NCI-H2196 (cell line): ENCODE measurements around the gene SF3B5.
"Not testable (repeated sequence)": the region's sequence is repeated elsewhere in the genome, so short reads cannot be mapped to it uniquely, and the experiment has no call there.

ENCODE experiments used
- DNase-seq: peaks from one replicate; lab custom pipeline; 2025; ENCODE audit not compliant: unreplicated experiment; lab: John Stamatoyannopoulos, UW

The SF3B5 gene

DNA sequence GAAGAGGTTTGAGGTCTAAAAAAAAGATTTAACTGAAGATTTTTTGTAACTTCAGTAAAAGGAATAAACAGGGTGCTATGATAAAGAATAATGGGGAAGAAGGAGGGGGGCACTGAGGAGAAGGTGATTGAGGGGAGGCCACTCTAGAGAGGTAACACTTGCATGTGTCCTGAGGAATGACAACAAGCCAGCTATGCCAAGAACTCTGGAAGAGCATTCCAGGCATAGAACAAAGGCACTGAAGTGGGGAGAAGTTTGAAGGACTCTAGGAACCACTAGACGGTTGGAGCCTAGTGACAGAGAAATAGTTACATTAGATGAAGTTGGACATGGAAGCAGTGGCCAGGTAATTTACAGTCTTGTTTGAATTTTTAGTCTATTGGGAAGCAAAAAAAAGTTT, 10.8 kb upstream of the SF3B5 start:
- no peak for DNase-seq

- peak; percentile 59 for DNase-seq
Observed at GRCh38 chr6:144104898-144105487, 9.6 kb upstream of the SF3B5 start.

- DNase-seq, result no peak
Observed at GRCh38 chr6:144104488-144104887, 9.1 kb upstream of the SF3B5 start.

GRCh38 chr6:144103026-144103563, 7.7 kb upstream of the SF3B5 start:
- DNase-seq, result no peak

- no peak for DNase-seq
Observed at GRCh38 chr6:144098993-144099392, 3.6 kb upstream of the SF3B5 start.

DNA sequence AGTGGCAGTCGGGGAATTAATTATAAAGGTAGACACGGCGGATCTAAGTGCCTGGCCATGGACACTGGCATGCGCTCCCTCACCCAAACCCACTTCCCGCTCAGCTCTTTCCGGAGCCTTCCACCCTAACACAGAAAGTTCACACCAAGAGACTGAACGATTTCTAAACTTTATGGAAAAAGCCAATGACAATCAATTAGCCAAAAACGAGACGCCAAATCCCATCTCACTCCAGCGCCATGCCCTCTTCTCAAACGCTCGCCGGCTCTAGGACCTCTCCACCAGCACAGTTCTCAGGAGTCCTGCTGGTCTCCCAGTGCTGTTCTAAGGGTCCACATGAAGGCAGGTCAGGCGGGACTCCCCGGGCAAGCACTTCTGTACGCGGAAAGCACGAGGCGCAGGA, 641 bp downstream of the SF3B5 start:
- no peak for DNase-seq

GRCh38 chr6:144093658-144094057, 1.7 kb downstream of the SF3B5 start:
- DNase-seq, result no peak

- DNase-seq, result no peak
Observed at GRCh38 chr6:144093236-144093635, 2.1 kb downstream of the SF3B5 start.

- DNase-seq, result no peak
Observed at GRCh38 chr6:144090384-144090783, 5.0 kb downstream of the SF3B5 start.

GRCh38 chr6:144087789-144088426, 7.5 kb downstream of the SF3B5 start:
- DNase-seq, result no peak

DNA sequence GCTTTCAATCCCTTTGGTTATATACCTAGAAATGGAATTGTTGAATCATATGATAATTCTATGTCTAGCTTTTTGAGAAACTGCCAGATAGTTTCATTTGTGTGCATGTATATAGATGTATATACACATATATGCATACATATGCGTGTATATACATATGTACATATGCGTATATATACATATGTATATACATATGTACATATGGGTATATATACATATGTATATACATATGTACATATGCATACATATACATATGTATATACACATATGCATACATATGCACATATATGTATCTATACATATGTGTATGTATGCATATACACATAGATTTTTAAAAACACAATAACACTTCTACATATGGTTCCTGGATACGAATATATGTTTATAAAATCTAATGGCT, 8.4 kb downstream of the SF3B5 start:
- no peak for DNase-seq

- DNase-seq, result no peak
Observed at GRCh38 chr6:144083172-144083571, 12.2 kb downstream of the SF3B5 start.

GRCh38 chr6:144082412-144082811, 13.0 kb downstream of the SF3B5 start:
- DNase-seq, result not testable (repeated sequence)

GRCh38 chr6:144077871-144078270, 17.5 kb downstream of the SF3B5 start:
- DNase-seq, result no peak

- no peak for DNase-seq
Observed at GRCh38 chr6:144075875-144076274, 19.5 kb downstream of the SF3B5 start.

- no peak for DNase-seq
Observed at GRCh38 chr6:144075187-144075586, 20.2 kb downstream of the SF3B5 start.

DNA sequence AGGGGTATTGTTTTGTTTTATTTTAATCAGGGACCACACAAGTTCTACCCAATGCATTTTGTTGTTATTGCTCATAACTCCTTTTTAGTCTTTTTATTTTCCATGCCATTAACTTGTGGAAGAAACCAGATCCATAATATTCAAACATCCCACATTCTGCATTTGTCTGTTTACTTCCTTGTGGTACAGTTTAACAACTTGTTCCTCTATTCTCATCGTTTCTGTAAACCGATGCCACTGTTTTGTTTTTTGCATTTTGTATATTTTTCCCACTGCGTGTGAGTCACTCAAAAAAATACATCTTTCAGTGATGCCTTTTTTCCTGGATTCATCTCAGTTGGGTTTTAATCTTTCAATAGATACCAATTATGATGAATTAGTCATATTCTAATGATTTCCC, 22.3 kb downstream of the SF3B5 start:
- no peak for DNase-seq

DNA sequence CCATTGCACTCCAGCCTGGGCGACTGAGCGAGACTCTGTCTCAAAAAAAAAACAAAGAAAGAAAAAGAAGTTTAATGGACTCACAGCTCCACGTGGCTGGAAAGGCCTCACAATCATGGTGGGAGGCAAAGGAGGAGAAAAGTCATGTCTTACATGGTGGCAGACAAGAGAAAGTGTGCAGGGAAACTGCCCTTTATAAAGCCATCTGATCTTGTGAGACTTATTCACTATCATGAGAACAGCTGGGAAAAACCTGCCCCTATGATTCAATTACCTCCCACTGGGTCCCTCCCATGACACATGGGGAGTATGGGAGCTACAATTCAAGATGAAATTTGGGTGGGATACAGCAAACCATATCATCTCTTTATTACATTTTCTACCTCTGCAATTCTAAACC, 25.9 kb downstream of the SF3B5 start:
- DNase-seq, result no peak

- DNase-seq, result no peak
Observed at GRCh38 chr6:144068794-144069193, 26.6 kb downstream of the SF3B5 start.

- no peak for DNase-seq
Observed at GRCh38 chr6:144066741-144067484, 28.5 kb downstream of the SF3B5 start.

- DNase-seq, result no peak
Observed at GRCh38 chr6:144066255-144066654, 29.1 kb downstream of the SF3B5 start.

GRCh38 chr6:144065213-144065660, 30.1 kb downstream of the SF3B5 start:
- DNase-seq, result no peak
